Endothelial cell of umbilical vein (primary cell): ENCODE data around the gene TSPAN14. TPM values are rescaled to one million over a fixed set of nuclear protein-coding genes. Genes with fewer than 3 reads are reported as not detected.

Source experiments
- BruUV-seq: library from RNA; stranded (reverse); fragments of 400-500 nt; replicated peaks from 2 replicates; lab custom pipeline; 2021; lab: Mats Ljungman, UMichigan
- CTCF ChIA-PET: fragments of 300-600, 350-600 bp; sonication (Branson Sonifier 250); formaldehyde crosslinking; loops from one replicate; lab custom pipeline; 2021; ENCODE audit warnings: antibody characterized with exemption, inconsistent platforms; lab: Charles Lee
- POLR2A ChIA-PET: fragments of 300-600, 350-600 bp; sonication (Branson Sonifier 250); formaldehyde crosslinking; loops from one replicate; lab custom pipeline; 2021; ENCODE audit warnings: antibody characterized with exemption, inconsistent platforms; lab: Charles Lee
- DNase-seq: peaks from one replicate; pipeline ENCODE4 v3.0.0-alpha.2; 2011; ENCODE audit warnings: low read depth, low spot score
- FAIRE-seq: peaks from 2 replicates; lab custom pipeline; 2011; peaks lifted over from hg19 to GRCh38; lab: Jason Lieb, UNC
- H2AFZ ChIP-seq: 2 replicates; pipeline ENCODE4 v1.6.0; 2012; ENCODE audit warnings: low read depth, low read length, control low read depth, inconsistent platforms
- H3K27ac ChIP-seq: 2 replicates; pipeline ENCODE4 v1.5.1; 2011; ENCODE audit warnings: low read depth, mild to moderate bottlenecking, control low read depth, low read length, moderate library complexity; ENCODE audit not compliant: insufficient read depth
- H3K27me3 ChIP-seq, 2 experiments: 2 replicates each; pipeline versions ENCODE4 v1.6.0 to v1.6.1; 2011; ENCODE audit warnings: low read length in 2 of 2, mixed read lengths in 1 of 2; ENCODE audit not compliant: control insufficient read depth in 2 of 2, insufficient read depth in 2 of 2
- H3K36me3 ChIP-seq, 2 experiments: 2 replicates in 1 of 2; 3 replicates in 1 of 2; pipeline ENCODE4 v1.5.1; 2011; ENCODE audit warnings: low read length in 2 of 2, mild to moderate bottlenecking in 1 of 2, moderate library complexity in 1 of 2; ENCODE audit not compliant: control insufficient read depth in 2 of 2, insufficient read depth in 2 of 2; ENCODE audit errors: extremely low read depth in 1 of 2
- H3K4me1 ChIP-seq: 3 replicates; pipeline ENCODE4 v1.5.1; 2011; ENCODE audit warnings: mild to moderate bottlenecking, low read length; ENCODE audit not compliant: control insufficient read depth, insufficient read depth; ENCODE audit errors: extremely low read depth
- H3K4me2 ChIP-seq: 2 replicates; pipeline ENCODE4 v1.6.1; 2011; ENCODE audit warnings: low read length, control low read depth, mixed read lengths; ENCODE audit not compliant: insufficient read depth
- H3K4me3 ChIP-seq, 3 experiments: fragments of 200-600 bp in 1 of 3; sonication (generic), shearing (Covaris generic) in 1 of 3; replicated peaks in 1 of 3; 2 replicates each; pipeline ENCODE4 v1.5.1; 2011 to 2016; ENCODE audit warnings: control low read depth in 3 of 3, low read length in 3 of 3, mild to moderate bottlenecking in 2 of 3, inconsistent platforms in 1 of 3, low read depth in 1 of 3, moderate library complexity in 1 of 3; ENCODE audit not compliant: insufficient read depth in 1 of 3
- H3K79me2 ChIP-seq: 2 replicates; pipeline ENCODE4 v1.6.0; 2012; ENCODE audit warnings: low read length, inconsistent platforms; ENCODE audit not compliant: control insufficient read depth, insufficient read depth
- H3K9ac ChIP-seq: replicated peaks from 2 replicates; pipeline ENCODE3; 2011; ENCODE audit warnings: low read length, control low read depth; ENCODE audit not compliant: insufficient read depth; ENCODE audit errors: extremely low read depth
- H3K9me1 ChIP-seq: replicated peaks from 3 replicates; pipeline ENCODE4 v1.6.0; 2011; ENCODE audit warnings: mild to moderate bottlenecking, low read length; ENCODE audit not compliant: control insufficient read depth, insufficient read depth; ENCODE audit errors: extremely low read depth
- H3K9me3 ChIP-seq: replicated peaks from 2 replicates; pipeline ENCODE4 v1.5.1; 2012; ENCODE audit warnings: low read length, inconsistent platforms; ENCODE audit not compliant: control insufficient read depth, insufficient read depth
- H4K20me1 ChIP-seq: replicated peaks from 2 replicates; pipeline ENCODE3; 2011; ENCODE audit warnings: mild to moderate bottlenecking, low read length; ENCODE audit not compliant: control insufficient read depth, insufficient read depth; ENCODE audit errors: extremely low read depth
- EZH2 ChIP-seq: IDR thresholded peaks from 2 replicates; pipeline ENCODE4 v1.6.1; 2012; ENCODE audit warnings: borderline replicate concordance, low read depth, mild to moderate bottlenecking, moderate library complexity, low read length, inconsistent platforms; ENCODE audit not compliant: severe bottlenecking
- FOS ChIP-seq: IDR thresholded peaks from 2 replicates; pipeline ENCODE4 v1.6.1; 2011; ENCODE audit warnings: mild to moderate bottlenecking, low read length, moderate library complexity, borderline replicate concordance; ENCODE audit not compliant: insufficient read depth
- GATA2 ChIP-seq: IDR thresholded peaks from 2 replicates; pipeline ENCODE4 v1.7.0; 2011; ENCODE audit warnings: low read depth, mild to moderate bottlenecking, moderate library complexity, mixed read lengths, low read length; ENCODE audit not compliant: insufficient read length, insufficient read depth
- JUN ChIP-seq: IDR thresholded peaks from 2 replicates; pipeline ENCODE4 v1.6.1; 2011; ENCODE audit warnings: borderline replicate concordance, low read depth; ENCODE audit not compliant: insufficient read length, insufficient read depth
- MAX ChIP-seq: IDR thresholded peaks from 2 replicates; pipeline ENCODE4 v1.6.1; 2011; ENCODE audit not compliant: insufficient read depth, insufficient read length
- MYC ChIP-seq: IDR thresholded peaks from one replicate; pipeline ENCODE4 v1.6.1; 2011; ENCODE audit warnings: mild to moderate bottlenecking, low read depth, low read length
- POLR2A ChIP-seq: IDR thresholded peaks from 2 replicates; pipeline ENCODE4 v1.6.1; 2012; ENCODE audit warnings: low read depth, mild to moderate bottlenecking, control low read depth, low read length
- POLR2AphosphoS5 ChIP-seq: IDR thresholded peaks from 2 replicates; pipeline ENCODE4 v1.6.1; 2012; ENCODE audit warnings: low read depth, mild to moderate bottlenecking, control low read depth, low read length, moderate library complexity; ENCODE audit not compliant: insufficient read depth
- dilution Hi-C: fragments of 300-500 bp; cut with MboI; formaldehyde crosslinking; loops from one replicate; pipeline ENCODE4 v1.15.0; 2019; ENCODE audit warnings: low sequenced_read_pairs; ENCODE audit not compliant: extremely low pct_ligation_motif_present
- intact Hi-C: fragments of 100-400 bp; cut with micrococcal nuclease; formaldehyde crosslinking; loops from one replicate; pipeline ENCODE4 v1.10.0; 2022
- polyA plus RNA-seq, 4 experiments: library from polyadenylated mRNA; depleted of rRNA in 3 of 4; stranded (reverse) in 3 of 4; unstranded in 1 of 4; fragments of >200 nt; gene quantifications; 2 replicates each; pipeline versions ENCODE4 v1.2.1 to v1.2.3, GENCODE V29; 2011 to 2012; ENCODE audit warnings: missing spikeins in 1 of 4
- total RNA-seq: library from RNA; stranded (reverse); gene quantifications from 2 replicates; pipeline ENCODE4 v1.2.3, GENCODE V29; 2021
- TF ChIP-seq, protein P1 (sequence below), 2 donors: IDR thresholded peaks; 1 replicate in 1 of 2; 2 replicates in 1 of 2; pipeline ENCODE4 v1.5.1; 2011; ENCODE audit warnings: low read length in 2 of 2, mild to moderate bottlenecking in 2 of 2, moderate library complexity in 2 of 2, control low read depth in 1 of 2, inconsistent platforms in 1 of 2, low read depth in 1 of 2; ENCODE audit not compliant: insufficient read depth in 1 of 2; ENCODE audit errors: extremely low read depth in 1 of 2

TSPAN14 gene
- total and polyA plus RNA-seq, 2 donors (not counting 3 experiments of a cell fraction or from before 2014, with no cell fraction given), result 210 to 242 TPM

GRCh38 chr10:80472234-80473095 lies 18.4 kb downstream of the TSPAN14 start:
- BruUV-seq, result no TSS peak
- H3K4me2 ChIP-seq, result peak overlapping the region; percentile 40
- no peak overlapping the region for H2AFZ ChIP-seq
- no peak overlapping the region for H3K4me3 ChIP-seq
- peak overlapping the region; percentile 30 for H3K9ac ChIP-seq
- no peaks in the 10 kb centered on the region for H3K27me3 ChIP-seq
- ChIA-PET CTCF (interaction anchor here (1.0 to 37.4 kb wide), 11 partner anchors 8 to 34 kb away, joined by 3 to 1118 read pairs (median 4); no protein-coding TSS in a partner anchor), POLR2A (no interaction called here)
- H3K36me3 ChIP-seq, result peaks cover 14 to 25% of the 10 kb centered on the region in 2 experiments
- intact Hi-C loops, result no loop called here
- DNase-seq (peak; percentile 57), FAIRE-seq (peak; percentile 59)
- dilution Hi-C loops, result no loop called here
- no peaks in the 10 kb centered on the region for H3K9me3 ChIP-seq
- peaks cover 100% of the 10 kb centered on the region for H3K79me2 ChIP-seq
- peaks cover 82% of the 10 kb centered on the region for H3K4me1 ChIP-seq
- H4K20me1 ChIP-seq, result peaks cover 5% of the 10 kb centered on the region
- no peaks in the 10 kb centered on the region for H3K9me1 ChIP-seq
- TF ChIP-seq POLR2AphosphoS5 (peak; percentile 62), MAX (no peak), JUN (peak; percentile 67), FOS (peak; percentile 14), EZH2 (no peak), GATA2 (no peak), POLR2A (no peak), MYC (no peak)
- TF ChIP-seq, protein P1, sequence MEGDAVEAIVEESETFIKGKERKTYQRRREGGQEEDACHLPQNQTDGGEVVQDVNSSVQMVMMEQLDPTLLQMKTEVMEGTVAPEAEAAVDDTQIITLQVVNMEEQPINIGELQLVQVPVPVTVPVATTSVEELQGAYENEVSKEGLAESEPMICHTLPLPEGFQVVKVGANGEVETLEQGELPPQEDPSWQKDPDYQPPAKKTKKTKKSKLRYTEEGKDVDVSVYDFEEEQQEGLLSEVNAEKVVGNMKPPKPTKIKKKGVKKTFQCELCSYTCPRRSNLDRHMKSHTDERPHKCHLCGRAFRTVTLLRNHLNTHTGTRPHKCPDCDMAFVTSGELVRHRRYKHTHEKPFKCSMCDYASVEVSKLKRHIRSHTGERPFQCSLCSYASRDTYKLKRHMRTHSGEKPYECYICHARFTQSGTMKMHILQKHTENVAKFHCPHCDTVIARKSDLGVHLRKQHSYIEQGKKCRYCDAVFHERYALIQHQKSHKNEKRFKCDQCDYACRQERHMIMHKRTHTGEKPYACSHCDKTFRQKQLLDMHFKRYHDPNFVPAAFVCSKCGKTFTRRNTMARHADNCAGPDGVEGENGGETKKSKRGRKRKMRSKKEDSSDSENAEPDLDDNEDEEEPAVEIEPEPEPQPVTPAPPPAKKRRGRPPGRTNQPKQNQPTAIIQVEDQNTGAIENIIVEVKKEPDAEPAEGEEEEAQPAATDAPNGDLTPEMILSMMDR (IDR thresholded peaks at IDR 0.05; ENCODE audit: extremely low read depth in 1 of 2, insufficient read depth in 1 of 2, low read depth in 1 of 2, low read length in 2 of 2), result peak in 1 of 2 donors; percentile 10
- H3K27ac ChIP-seq, result peak overlapping the region; percentile 48
